ENCODE results near the gene LRRC8D.

The LRRC8D gene

GRCh38 chr1:89896105-89896942, 75.5 kb downstream of the LRRC8D start:
- no peak for DNase-seq (ENCODE audit: low read depth in 3 of 3)

GRCh38 chr1:89897347-89898133, 76.7 kb downstream of the LRRC8D start:
- DNase-seq (ENCODE audit: low read depth in 3 of 3): no peak

- DNase-seq (ENCODE audit: low read depth in 3 of 3): no peak
These were observed 77.3 kb downstream of the LRRC8D start for GRCh38 chr1:89898150-89898549.

GRCh38 chr1:89898695-89899470, 78.1 kb downstream of the LRRC8D start:
- no peak for DNase-seq (ENCODE audit: low read depth in 3 of 3)

GRCh38 chr1:89900323-89900722, 79.5 kb downstream of the LRRC8D start:
- DNase-seq (ENCODE audit: low read depth in 3 of 3): no peak

GRCh38 chr1:89900791-89901708, 80.2 kb downstream of the LRRC8D start:
- no peak for DNase-seq (ENCODE audit: low read depth in 3 of 3)

GRCh38 chr1:89901957-89902669, 81.3 kb downstream of the LRRC8D start:
- DNase-seq (ENCODE audit: low read depth in 3 of 3): no peak

GRCh38 chr1:89903550-89903949, 82.7 kb downstream of the LRRC8D start:
- no peak for DNase-seq (ENCODE audit: low read depth in 3 of 3)

- DNase-seq (ENCODE audit: low read depth in 3 of 3): no peak
These were observed 83.6 kb downstream of the LRRC8D start for GRCh38 chr1:89904219-89904980.

- DNase-seq (ENCODE audit: low read depth in 3 of 3): no peak
These were observed 84.7 kb downstream of the LRRC8D start for GRCh38 chr1:89905395-89906058.

GRCh38 chr1:89906088-89906487, 85.3 kb downstream of the LRRC8D start:
- DNase-seq (ENCODE audit: low read depth in 3 of 3): no peak

- DNase-seq (ENCODE audit: low read depth in 3 of 3): no peak
These were observed 86.9 kb downstream of the LRRC8D start for GRCh38 chr1:89907727-89908212.

- no peak for DNase-seq (ENCODE audit: low read depth in 3 of 3)
These were observed 87.4 kb downstream of the LRRC8D start for GRCh38 chr1:89908273-89908671.

GRCh38 chr1:89908672-89909436, 88.0 kb downstream of the LRRC8D start:
- no peak for DNase-seq (ENCODE audit: low read depth in 3 of 3)

- no peak for DNase-seq (ENCODE audit: low read depth in 3 of 3)
These were observed 89.4 kb downstream of the LRRC8D start for GRCh38 chr1:89910268-89910667.

- DNase-seq (ENCODE audit: low read depth in 3 of 3): no peak
These were observed 89.9 kb downstream of the LRRC8D start for GRCh38 chr1:89910780-89911179.

GRCh38 chr1:89911191-89911991, 90.6 kb downstream of the LRRC8D start:
- no peak for DNase-seq (ENCODE audit: low read depth in 3 of 3)

All from stimulated activated CD4-positive, alpha-beta T cell treated with anti-CD3 and anti-CD28 coated beads, TNF-alpha, amount 100 ng/mL, for 48 hours (primary cell).